ENCODE results near the gene DNAH2.

Gene DNAH2

DNA sequence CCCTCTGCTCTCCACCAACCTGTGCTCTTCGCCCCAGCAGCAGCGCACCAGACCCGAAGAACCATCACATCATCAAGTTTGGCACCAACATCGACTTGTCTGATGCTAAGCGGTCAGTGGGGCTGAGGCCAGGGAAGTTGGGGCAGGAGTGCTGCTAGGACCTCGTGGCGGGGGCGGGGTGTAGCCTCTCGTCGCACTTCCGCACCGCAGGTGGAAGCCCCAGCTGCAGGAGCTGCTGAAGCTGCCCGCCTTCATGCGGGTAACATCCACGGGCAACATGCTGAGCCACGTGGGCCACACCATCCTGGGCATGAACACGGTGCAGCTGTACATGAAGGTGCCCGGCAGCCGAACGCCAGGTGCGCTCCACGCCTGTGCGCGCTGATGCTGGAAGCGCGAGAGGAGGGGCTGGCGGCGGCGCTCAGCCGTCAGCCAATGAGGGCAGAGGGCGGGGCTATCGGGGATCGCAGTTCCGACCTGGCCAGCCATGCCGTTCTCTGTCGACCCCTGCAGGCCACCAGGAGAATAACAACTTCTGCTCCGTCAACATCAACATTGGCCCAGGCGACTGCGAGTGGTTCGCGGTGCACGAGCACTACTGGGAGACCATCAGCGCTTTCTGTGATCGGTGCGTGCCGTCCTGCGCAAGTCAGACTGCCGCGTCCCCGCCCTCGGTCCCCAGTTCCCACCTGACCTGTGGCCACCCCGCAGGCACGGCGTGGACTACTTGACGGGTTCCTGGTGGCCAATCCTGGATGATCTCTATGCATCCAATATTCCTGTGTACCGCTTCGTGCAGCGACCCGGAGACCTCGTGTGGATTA lies 134.1 kb downstream of the DNAH2 start:
- H4K5ac ChIP-seq (ENCODE audit: low read length), result no peak overlapping the region
- H3K4me2 ChIP-seq (ENCODE audit: low read length), result peak overlapping the region; percentile 82
- no CpG with 5 or more reads among the region's 60 CpGs for WGBS (ENCODE audit: extremely low coverage, insufficient coverage, low lambda C conversion rate)
- no peak overlapping the region for H4K8ac ChIP-seq (ENCODE audit: low read depth, low read length)
- H3K4me3 ChIP-seq (ENCODE audit: low read length), result peak overlapping the region; percentile 27
- H3K36me3 ChIP-seq (ENCODE audit: control insufficient read depth, insufficient read depth, low read length), result no peaks in the 10 kb centered on the region
- DNase-seq, result peak; percentile 93
- no peaks in the 10 kb centered on the region for H3K79me2 ChIP-seq (ENCODE audit: control insufficient read depth, insufficient read depth, low read length)
- H3K27me3 ChIP-seq (ENCODE audit: insufficient read depth, low read length, poor library complexity), result peaks cover 9% of the 10 kb centered on the region
- H3K4me1 ChIP-seq (ENCODE audit: control insufficient read depth, low read depth, low read length), result peaks cover 2% of the 10 kb centered on the region
- no peak overlapping the region for H3K4ac ChIP-seq (ENCODE audit: low read depth, low read length)
- peak overlapping the region; percentile 50 for H3K9ac ChIP-seq (ENCODE audit: low read length)
- peak overlapping the region; percentile 0 for H3K56ac ChIP-seq (ENCODE audit: low read length)
- no peaks in the 10 kb centered on the region for H3K79me1 ChIP-seq (ENCODE audit: low read length)
- H2AK5ac ChIP-seq (ENCODE audit: low read length), result no peak overlapping the region
- H3K27ac ChIP-seq (ENCODE audit: low read depth, low read length), result no peak overlapping the region
- no peak overlapping the region for H3K23ac ChIP-seq (ENCODE audit: low read length)
- H2BK15ac ChIP-seq (replicated peaks; ENCODE audit: low read depth), result no peak overlapping the region
- no peak overlapping the region for H2BK120ac ChIP-seq (ENCODE audit: low read depth, low read length)
- no peak overlapping the region for H3K18ac ChIP-seq (ENCODE audit: low read length)
- no peak overlapping the region for H2BK5ac ChIP-seq (ENCODE audit: low read length)

DNA sequence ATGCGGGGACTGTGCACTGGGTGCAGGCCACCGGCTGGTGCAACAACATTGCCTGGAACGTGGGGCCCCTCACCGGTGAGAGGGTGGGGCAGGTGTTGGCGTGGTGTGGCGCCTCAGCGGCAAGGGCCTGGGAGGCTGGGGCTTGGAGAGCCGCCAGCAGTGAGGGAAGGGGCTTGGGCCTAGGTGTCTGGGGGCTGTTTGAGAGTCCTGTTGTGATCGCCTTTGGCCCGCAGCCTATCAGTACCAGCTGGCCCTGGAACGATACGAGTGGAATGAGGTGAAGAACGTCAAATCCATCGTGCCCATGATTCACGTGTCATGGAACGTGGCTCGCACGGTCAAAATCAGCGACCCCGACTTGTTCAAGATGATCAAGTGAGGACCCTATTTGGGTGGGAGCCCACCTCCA lies 134.7 kb downstream of the DNAH2 start:
- Histone ChIP-seq H3K4me3 (ENCODE audit: low read length) (no peak overlapping the region), H3K4me1 (ENCODE audit: control insufficient read depth, low read depth, low read length) (peaks cover 2% of the 10 kb centered on the region)

DNA sequence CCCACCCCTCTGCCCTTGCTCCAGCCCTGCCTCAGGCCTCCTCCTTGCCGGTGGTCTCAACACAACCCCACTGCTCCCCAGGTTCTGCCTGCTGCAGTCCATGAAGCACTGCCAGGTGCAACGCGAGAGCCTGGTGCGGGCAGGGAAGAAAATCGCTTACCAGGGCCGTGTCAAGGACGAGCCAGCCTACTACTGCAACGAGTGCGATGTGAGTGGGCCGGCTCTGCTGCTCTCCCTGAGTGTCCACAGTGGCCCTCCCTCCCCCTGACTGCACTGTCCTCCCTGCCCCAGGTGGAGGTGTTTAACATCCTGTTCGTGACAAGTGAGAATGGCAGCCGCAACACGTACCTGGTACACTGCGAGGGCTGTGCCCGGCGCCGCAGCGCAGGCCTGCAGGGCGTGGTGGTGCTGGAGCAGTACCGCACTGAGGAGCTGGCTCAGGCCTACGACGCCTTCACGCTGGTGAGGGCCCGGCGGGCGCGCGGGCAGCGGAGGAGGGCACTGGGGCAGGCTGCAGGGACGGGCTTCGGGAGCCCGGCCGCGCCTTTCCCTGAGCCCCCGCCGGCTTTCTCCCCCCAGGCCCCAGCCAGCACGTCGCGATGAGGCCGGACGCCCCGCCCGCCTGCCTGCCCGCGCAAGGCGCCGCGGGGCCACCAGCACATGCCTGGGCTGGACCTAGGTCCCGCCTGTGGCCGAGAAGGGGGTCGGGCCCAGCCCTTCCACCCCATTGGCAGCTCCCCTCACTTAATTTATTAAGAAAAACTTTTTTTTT lies 135.6 kb downstream of the DNAH2 start:
- H2BK120ac ChIP-seq (ENCODE audit: low read depth, low read length), result no peak overlapping the region
- H3K36me3 ChIP-seq (ENCODE audit: control insufficient read depth, insufficient read depth, low read length), result no peaks in the 10 kb centered on the region
- no peak overlapping the region for H2BK5ac ChIP-seq (ENCODE audit: low read length)
- H3K27ac ChIP-seq (ENCODE audit: low read depth, low read length), result no peak overlapping the region
- no peak overlapping the region for H3K4me3 ChIP-seq (ENCODE audit: low read length)
- peaks cover 9% of the 10 kb centered on the region for H3K27me3 ChIP-seq (ENCODE audit: insufficient read depth, low read length, poor library complexity)
- no peak overlapping the region for H3K23ac ChIP-seq (ENCODE audit: low read length)
- peak overlapping the region; percentile 40 for H3K56ac ChIP-seq (ENCODE audit: low read length)
- peak; percentile 55 for DNase-seq
- no peaks in the 10 kb centered on the region for H3K79me2 ChIP-seq (ENCODE audit: control insufficient read depth, insufficient read depth, low read length)
- peaks cover 2% of the 10 kb centered on the region for H3K4me1 ChIP-seq (ENCODE audit: control insufficient read depth, low read depth, low read length)
- no peak overlapping the region for H3K4ac ChIP-seq (ENCODE audit: low read depth, low read length)
- peak overlapping the region; percentile 17 for H3K9ac ChIP-seq (ENCODE audit: low read length)
- no peak overlapping the region for H4K8ac ChIP-seq (ENCODE audit: low read depth, low read length)
- H3K18ac ChIP-seq (ENCODE audit: low read length), result no peak overlapping the region
- H3K4me2 ChIP-seq (ENCODE audit: low read length), result no peak overlapping the region
- H2AK5ac ChIP-seq (ENCODE audit: low read length), result no peak overlapping the region
- no peak overlapping the region for H4K5ac ChIP-seq (ENCODE audit: low read length)
- no CpG with 5 or more reads among the region's 51 CpGs for WGBS (ENCODE audit: extremely low coverage, insufficient coverage, low lambda C conversion rate)
- no peaks in the 10 kb centered on the region for H3K79me1 ChIP-seq (ENCODE audit: low read length)
- no peak overlapping the region for H2BK15ac ChIP-seq (replicated peaks; ENCODE audit: low read depth)

More for the DNA sequence above, 134.7 kb downstream of the DNAH2 start:
- H3K9ac ChIP-seq (ENCODE audit: low read length), result no peak overlapping the region
- no peaks in the 10 kb centered on the region for H3K36me3 ChIP-seq (ENCODE audit: control insufficient read depth, insufficient read depth, low read length)
- no CpG with 5 or more reads among the region's 20 CpGs for WGBS (ENCODE audit: extremely low coverage, insufficient coverage, low lambda C conversion rate)
- no peak overlapping the region for H2AK5ac ChIP-seq (ENCODE audit: low read length)
- no peak overlapping the region for H2BK5ac ChIP-seq (ENCODE audit: low read length)
- H3K27me3 ChIP-seq (ENCODE audit: insufficient read depth, low read length, poor library complexity), result peaks cover 9% of the 10 kb centered on the region
- H3K4ac ChIP-seq (ENCODE audit: low read depth, low read length), result no peak overlapping the region
- H3K27ac ChIP-seq (ENCODE audit: low read depth, low read length), result no peak overlapping the region
- H4K5ac ChIP-seq (ENCODE audit: low read length), result no peak overlapping the region
- H4K8ac ChIP-seq (ENCODE audit: low read depth, low read length), result no peak overlapping the region
- H2BK15ac ChIP-seq (replicated peaks; ENCODE audit: low read depth), result no peak overlapping the region
- no peak for DNase-seq
- H3K23ac ChIP-seq (ENCODE audit: low read length), result no peak overlapping the region
- H3K56ac ChIP-seq (ENCODE audit: low read length), result no peak overlapping the region
- no peaks in the 10 kb centered on the region for H3K79me2 ChIP-seq (ENCODE audit: control insufficient read depth, insufficient read depth, low read length)
- no peak overlapping the region for H2BK120ac ChIP-seq (ENCODE audit: low read depth, low read length)
- H3K79me1 ChIP-seq (ENCODE audit: low read length), result no peaks in the 10 kb centered on the region
- H3K4me2 ChIP-seq (ENCODE audit: low read length), result no peak overlapping the region
- H3K18ac ChIP-seq (ENCODE audit: low read length), result no peak overlapping the region

DNA sequence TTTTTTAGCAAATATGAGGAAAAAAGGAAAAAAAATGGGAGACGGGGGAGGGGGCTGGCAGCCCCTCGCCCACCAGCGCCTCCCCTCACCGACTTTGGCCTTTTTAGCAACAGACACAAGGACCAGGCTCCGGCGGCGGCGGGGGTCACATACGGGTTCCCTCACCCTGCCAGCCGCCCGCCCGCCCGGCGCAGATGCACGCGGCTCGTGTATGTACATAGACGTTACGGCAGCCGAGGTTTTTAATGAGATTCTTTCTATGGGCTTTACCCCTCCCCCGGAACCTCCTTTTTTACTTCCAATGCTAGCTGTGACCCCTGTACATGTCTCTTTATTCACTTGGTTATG lies 136.1 kb downstream of the DNAH2 start:
- Histone ChIP-seq H3K79me1 (ENCODE audit: low read length) (peaks cover 2% of the 10 kb centered on the region), H3K56ac (ENCODE audit: low read length) (no peak overlapping the region), H3K79me2 (ENCODE audit: control insufficient read depth, insufficient read depth, low read length) (no peaks in the 10 kb centered on the region), H3K27ac (ENCODE audit: low read depth, low read length) (no peak overlapping the region), H3K4me3 (ENCODE audit: low read length) (no peak overlapping the region), H2BK5ac (ENCODE audit: low read length) (no peak overlapping the region), H3K23ac (ENCODE audit: low read length) (no peak overlapping the region), H3K4me1 (ENCODE audit: control insufficient read depth, low read depth, low read length) (peaks cover 3% of the 10 kb centered on the region), H2AK5ac (ENCODE audit: low read length) (no peak overlapping the region), H3K36me3 (ENCODE audit: control insufficient read depth, insufficient read depth, low read length) (no peaks in the 10 kb centered on the region), H3K18ac (ENCODE audit: low read length) (no peak overlapping the region), H3K9ac (ENCODE audit: low read length) (no peak overlapping the region), H3K27me3 (ENCODE audit: insufficient read depth, low read length, poor library complexity) (peaks cover 9% of the 10 kb centered on the region), H4K5ac (ENCODE audit: low read length) (no peak overlapping the region), H3K4me2 (ENCODE audit: low read length) (no peak overlapping the region), H3K4ac (ENCODE audit: low read depth, low read length) (no peak overlapping the region), H2BK120ac (ENCODE audit: low read depth, low read length) (no peak overlapping the region), H4K8ac (ENCODE audit: low read depth, low read length) (no peak overlapping the region), H2BK15ac (replicated peaks; ENCODE audit: low read depth) (no peak overlapping the region)
- WGBS (ENCODE audit: extremely low coverage, insufficient coverage, low lambda C conversion rate), result no CpG with 5 or more reads among the region's 21 CpGs
- peak; percentile 48 for DNase-seq

DNA sequence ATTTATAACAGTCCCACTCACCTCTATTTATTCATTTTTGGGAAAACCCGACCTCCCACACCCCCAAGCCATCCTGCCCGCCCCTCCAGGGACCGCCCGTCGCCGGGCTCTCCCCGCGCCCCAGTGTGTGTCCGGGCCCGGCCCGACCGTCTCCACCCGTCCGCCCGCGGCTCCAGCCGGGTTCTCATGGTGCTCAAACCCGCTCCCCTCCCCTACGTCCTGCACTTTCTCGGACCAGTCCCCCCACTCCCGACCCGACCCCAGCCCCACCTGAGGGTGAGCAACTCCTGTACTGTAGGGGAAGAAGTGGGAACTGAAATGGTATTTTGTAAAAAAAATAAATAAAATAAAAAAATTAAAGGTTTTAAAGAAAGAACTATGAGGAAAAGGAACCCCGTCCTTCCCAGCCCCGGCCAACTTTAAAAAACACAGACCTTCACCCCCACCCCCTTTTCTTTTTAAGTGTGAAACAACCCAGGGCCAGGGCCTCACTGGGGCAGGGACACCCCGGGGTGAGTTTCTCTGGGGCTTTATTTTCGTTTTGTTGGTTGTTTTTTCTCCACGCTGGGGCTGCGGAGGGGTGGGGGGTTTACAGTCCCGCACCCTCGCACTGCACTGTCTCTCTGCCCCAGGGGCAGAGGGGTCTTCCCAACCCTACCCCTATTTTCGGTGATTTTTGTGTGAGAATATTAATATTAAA lies 136.7 kb downstream of the DNAH2 start:
- H3K56ac ChIP-seq (ENCODE audit: low read length), result peak overlapping the region; percentile 25
- H3K4me3 ChIP-seq (ENCODE audit: low read length), result no peak overlapping the region
- no peak overlapping the region for H2BK120ac ChIP-seq (ENCODE audit: low read depth, low read length)
- H3K27me3 ChIP-seq (ENCODE audit: insufficient read depth, low read length, poor library complexity), result peaks cover 9% of the 10 kb centered on the region
- peak overlapping the region; percentile 27 for H3K9ac ChIP-seq (ENCODE audit: low read length)
- no peak overlapping the region for H3K27ac ChIP-seq (ENCODE audit: low read depth, low read length)
- H2BK5ac ChIP-seq (ENCODE audit: low read length), result no peak overlapping the region
- no peak overlapping the region for H2AK5ac ChIP-seq (ENCODE audit: low read length)
- no CpG with 5 or more reads among the region's 31 CpGs for WGBS (ENCODE audit: extremely low coverage, insufficient coverage, low lambda C conversion rate)
- H4K5ac ChIP-seq (ENCODE audit: low read length), result no peak overlapping the region
- no peak overlapping the region for H3K23ac ChIP-seq (ENCODE audit: low read length)
- H3K4me1 ChIP-seq (ENCODE audit: control insufficient read depth, low read depth, low read length), result peaks cover 7% of the 10 kb centered on the region
- H2BK15ac ChIP-seq (replicated peaks; ENCODE audit: low read depth), result no peak overlapping the region
- no peak for DNase-seq
- no peak overlapping the region for H3K18ac ChIP-seq (ENCODE audit: low read length)
- H4K8ac ChIP-seq (ENCODE audit: low read depth, low read length), result no peak overlapping the region
- no peak overlapping the region for H3K4me2 ChIP-seq (ENCODE audit: low read length)
- no peak overlapping the region for H3K4ac ChIP-seq (ENCODE audit: low read depth, low read length)
- no peaks in the 10 kb centered on the region for H3K79me2 ChIP-seq (ENCODE audit: control insufficient read depth, insufficient read depth, low read length)
- peaks cover 4% of the 10 kb centered on the region for H3K79me1 ChIP-seq (ENCODE audit: low read length)
- H3K36me3 ChIP-seq (ENCODE audit: control insufficient read depth, insufficient read depth, low read length), result no peaks in the 10 kb centered on the region
